Measurements from ENCODE around the gene GTPBP3. TPM values are rescaled to one million over a fixed set of nuclear protein-coding genes. Genes with fewer than 3 reads are reported as not detected.
"Not testable (repeated sequence)": the region's sequence is repeated elsewhere in the genome, so short reads cannot be mapped to it uniquely, and the experiment has no call there.

The GTPBP3 gene
- total and polyA plus RNA-seq, 2 experiments from 2014 or later = 34.9 to 95.6 TPM

DNA sequence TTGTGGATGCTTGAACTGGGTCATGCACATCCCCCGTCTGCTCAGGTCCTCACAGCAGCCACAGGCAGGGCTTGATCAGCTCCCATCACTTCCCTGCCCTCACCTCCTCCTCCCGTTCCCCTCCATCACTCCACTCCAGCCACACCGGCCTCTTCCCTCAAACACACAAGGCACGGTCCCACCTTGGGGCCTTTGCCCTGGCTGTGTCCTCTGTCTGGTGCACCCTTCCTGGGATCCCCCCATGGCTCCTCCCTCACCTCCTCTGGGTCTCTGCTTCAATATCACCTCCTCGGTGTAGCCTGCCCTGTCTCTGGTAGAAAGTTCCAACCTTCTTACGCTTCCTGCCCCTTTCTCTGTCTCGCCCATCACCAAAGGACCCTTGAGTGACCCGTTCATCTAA, 16.0 kb downstream of the GTPBP3 start:
- Histone ChIP-seq H3K4me3 (no peak overlapping the region), H3K27ac (no peak overlapping the region), H3K4me1 (ENCODE audit: low read depth) (no peaks in the 10 kb centered on the region), H3K9me3 (ENCODE audit: low read depth) (no peaks in the 10 kb centered on the region), H3K36me3 (no peaks in the 10 kb centered on the region), H3K27me3 (no peaks in the 10 kb centered on the region)
- DNase-seq (ENCODE audit: low read depth in 1 of 2, low spot score in 1 of 2) = no peak
- TF ChIP-seq, protein P1, sequence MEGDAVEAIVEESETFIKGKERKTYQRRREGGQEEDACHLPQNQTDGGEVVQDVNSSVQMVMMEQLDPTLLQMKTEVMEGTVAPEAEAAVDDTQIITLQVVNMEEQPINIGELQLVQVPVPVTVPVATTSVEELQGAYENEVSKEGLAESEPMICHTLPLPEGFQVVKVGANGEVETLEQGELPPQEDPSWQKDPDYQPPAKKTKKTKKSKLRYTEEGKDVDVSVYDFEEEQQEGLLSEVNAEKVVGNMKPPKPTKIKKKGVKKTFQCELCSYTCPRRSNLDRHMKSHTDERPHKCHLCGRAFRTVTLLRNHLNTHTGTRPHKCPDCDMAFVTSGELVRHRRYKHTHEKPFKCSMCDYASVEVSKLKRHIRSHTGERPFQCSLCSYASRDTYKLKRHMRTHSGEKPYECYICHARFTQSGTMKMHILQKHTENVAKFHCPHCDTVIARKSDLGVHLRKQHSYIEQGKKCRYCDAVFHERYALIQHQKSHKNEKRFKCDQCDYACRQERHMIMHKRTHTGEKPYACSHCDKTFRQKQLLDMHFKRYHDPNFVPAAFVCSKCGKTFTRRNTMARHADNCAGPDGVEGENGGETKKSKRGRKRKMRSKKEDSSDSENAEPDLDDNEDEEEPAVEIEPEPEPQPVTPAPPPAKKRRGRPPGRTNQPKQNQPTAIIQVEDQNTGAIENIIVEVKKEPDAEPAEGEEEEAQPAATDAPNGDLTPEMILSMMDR (IDR thresholded peaks at IDR 0.05; ENCODE audit: low read depth, low read length) = no peak

DNA sequence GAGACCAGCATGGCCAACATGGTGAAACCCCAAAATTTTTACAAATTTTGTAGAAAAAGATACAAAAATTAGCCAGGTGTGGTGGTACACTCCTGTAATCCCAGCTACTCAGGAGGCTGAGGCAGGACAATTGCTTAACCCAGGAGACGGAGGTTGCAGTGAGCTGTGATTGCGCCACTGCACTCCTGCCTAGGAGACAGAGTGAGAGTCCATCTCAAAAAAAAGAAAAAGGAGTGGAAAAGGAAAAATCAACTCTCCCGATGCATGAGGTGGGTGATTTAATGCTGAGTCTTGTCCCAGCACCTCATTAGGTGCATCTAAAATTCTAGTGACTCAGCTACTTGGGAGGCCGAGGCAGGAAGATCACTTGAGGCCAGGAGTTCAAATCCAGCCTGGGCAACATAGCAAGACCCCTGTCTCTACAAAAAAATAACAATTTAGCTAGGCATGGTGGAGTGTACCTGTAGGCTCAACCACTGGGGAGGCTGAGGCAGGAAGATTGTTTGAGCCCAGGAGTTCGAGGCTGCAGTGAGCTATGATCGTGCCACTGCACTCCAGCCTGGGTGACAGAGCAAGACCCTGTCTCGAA, 19.8 kb downstream of the GTPBP3 start:
- Histone ChIP-seq H3K9me3 (ENCODE audit: low read depth) (no peaks in the 10 kb centered on the region), H3K27me3 (no peaks in the 10 kb centered on the region), H3K4me1 (ENCODE audit: low read depth) (no peaks in the 10 kb centered on the region), H3K27ac (no peak overlapping the region), H3K4me3 (no peak overlapping the region), H3K36me3 (no peaks in the 10 kb centered on the region)
- DNase-seq (ENCODE audit: low read depth in 1 of 2, low spot score in 1 of 2) = no peak
- TF ChIP-seq, protein P1 (IDR thresholded peaks at IDR 0.05; ENCODE audit: low read depth, low read length) = no peak

DNA sequence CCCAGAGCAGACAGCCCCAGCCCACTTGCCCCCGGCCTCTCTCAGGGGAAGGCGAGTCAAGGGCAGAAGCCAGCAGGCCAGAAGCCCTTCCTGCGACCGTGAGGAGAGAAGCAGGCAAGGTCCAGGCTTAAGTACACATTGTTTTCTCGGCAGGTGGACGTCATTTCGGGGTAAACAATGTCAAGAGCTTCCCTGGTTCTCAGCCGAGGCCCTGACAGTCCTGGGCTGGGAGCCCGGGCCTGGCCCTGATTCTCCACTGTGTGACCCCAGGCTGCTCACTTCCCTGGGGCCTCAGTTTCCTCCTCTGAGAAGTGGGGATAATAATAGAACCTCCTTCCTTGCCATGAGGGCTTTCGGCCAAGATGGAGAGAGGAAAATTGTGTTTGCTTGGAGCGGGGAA, 20.4 kb downstream of the GTPBP3 start:
- Histone ChIP-seq H3K36me3 (no peaks in the 10 kb centered on the region), H3K4me1 (ENCODE audit: low read depth) (no peaks in the 10 kb centered on the region), H3K4me3 (no peak overlapping the region), H3K27ac (no peak overlapping the region), H3K27me3 (no peaks in the 10 kb centered on the region), H3K9me3 (ENCODE audit: low read depth) (no peaks in the 10 kb centered on the region)
- DNase-seq (ENCODE audit: low read depth in 1 of 2, low spot score in 1 of 2) = no peak
- TF ChIP-seq, protein P1 (IDR thresholded peaks at IDR 0.05; ENCODE audit: low read depth, low read length) = no peak

DNA sequence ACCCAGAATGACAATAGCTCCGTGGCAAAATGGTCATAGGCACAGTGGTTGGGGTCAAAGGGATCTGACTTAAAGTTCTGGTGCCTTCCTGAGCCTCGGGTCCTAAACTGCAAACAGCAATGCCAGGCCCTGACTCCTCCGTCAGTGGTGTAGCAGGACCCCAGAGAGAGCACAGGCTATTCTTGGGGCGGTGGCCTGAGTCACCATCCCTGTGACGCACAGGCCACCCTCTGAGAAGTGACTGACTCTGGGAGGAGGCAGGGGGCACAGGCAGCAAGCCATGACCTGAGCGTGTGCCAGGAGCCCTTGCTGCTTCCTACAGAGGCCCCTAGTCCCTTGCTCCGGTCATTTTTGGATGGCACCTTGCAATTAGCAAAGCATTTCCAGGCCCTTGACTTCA, 21.0 kb downstream of the GTPBP3 start:
- TF ChIP-seq, protein P1 (IDR thresholded peaks at IDR 0.05; ENCODE audit: low read depth, low read length) = no peak
- DNase-seq (ENCODE audit: low read depth in 1 of 2, low spot score in 1 of 2) = no peak
- no peak overlapping the region for H3K4me3 ChIP-seq
- H3K4me1 ChIP-seq (ENCODE audit: low read depth) = no peaks in the 10 kb centered on the region
- H3K27ac ChIP-seq = no peak overlapping the region
- H3K36me3 ChIP-seq = no peaks in the 10 kb centered on the region
- no peaks in the 10 kb centered on the region for H3K27me3 ChIP-seq
- H3K9me3 ChIP-seq (ENCODE audit: low read depth) = no peaks in the 10 kb centered on the region

DNA sequence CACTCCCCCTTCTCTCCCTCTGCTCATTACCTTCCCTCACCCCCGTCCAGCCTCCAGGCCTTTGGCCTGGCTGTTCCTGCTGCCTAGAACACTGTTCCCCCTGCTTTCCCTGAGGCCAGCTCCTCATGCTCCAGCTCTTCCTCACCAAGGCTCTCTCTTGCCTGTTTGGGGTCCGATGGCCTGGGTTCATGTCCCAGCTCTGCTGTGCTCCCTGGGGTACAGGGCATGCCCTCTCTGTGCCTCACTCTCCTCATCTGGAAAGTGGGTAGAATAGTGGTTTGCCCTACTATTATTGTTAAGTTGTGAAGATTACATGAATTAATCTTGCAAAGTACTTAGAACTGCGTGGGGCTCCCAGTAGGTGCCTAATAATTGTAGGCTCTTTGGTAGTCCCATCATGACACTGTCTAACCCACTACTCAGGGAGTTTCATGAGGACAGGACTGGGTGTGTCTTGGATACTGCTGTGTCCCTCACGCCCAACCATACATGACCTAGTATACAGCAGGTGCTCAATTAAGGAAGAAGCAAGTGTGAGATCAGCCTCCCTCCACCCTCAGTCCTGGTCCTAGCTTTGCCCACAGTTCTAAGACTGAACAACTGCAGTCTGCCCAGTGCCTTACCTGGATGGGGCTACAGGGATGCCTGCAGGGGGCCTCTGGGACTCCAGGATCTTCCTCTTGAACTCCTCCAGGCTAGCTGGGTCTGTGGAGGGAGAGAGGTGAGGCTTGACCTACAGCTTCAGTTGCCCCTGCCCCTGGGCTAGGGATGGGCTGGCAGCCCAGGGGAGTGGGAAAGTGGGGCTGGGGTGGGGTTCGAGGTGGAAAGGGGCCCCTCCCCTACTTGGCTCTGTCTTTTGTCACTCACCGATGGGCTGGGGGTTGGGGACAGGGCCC, 22.8 kb downstream of the GTPBP3 start:
- Histone ChIP-seq H3K9me3 (ENCODE audit: low read depth) (no peaks in the 10 kb centered on the region), H3K4me3 (no peak overlapping the region), H3K4me1 (ENCODE audit: low read depth) (no peaks in the 10 kb centered on the region), H3K27ac (no peak overlapping the region), H3K27me3 (no peaks in the 10 kb centered on the region), H3K36me3 (no peaks in the 10 kb centered on the region)
- TF ChIP-seq, protein P1 (IDR thresholded peaks at IDR 0.05; ENCODE audit: low read depth, low read length) = no peak
- DNase-seq (ENCODE audit: low read depth in 1 of 2, low spot score in 1 of 2) = no peak

DNA sequence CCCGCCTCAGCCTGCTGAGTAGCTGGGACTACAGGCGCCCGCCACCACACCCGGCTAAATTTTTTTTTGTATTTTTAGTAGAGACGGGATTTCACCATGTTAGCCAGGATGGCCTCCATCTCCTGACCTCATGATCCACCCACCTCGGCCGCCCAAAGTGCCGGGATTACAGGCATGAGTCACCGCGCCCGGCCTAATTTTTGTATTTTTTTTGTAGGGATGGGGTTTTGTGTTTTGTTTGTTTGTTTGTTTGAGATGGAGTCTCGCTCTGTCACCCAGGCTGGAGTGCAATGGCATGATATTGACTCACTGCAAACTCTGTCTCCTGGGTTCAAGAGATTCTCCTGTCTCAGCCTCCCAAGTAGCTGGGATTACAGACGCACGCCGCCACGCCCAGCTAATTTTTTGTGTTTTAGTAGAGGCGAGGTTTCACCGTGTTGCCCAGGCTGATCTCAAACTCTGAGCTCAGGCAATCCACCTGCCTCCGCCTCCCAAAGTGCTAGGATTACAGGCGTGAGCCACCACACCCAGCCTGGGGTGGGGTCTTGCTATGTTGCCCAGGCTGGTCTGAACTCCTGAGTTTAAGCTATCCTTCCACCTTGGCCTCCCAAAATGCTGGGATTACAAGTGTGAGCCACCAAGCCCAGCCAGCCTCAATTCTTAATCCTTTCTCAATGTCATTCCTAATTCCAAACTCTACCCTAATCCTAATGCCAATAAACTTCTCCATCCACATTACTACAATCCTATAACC, 26.7 kb downstream of the GTPBP3 start:
- not testable (repeated sequence) for H3K4me1 ChIP-seq (ENCODE audit: low read depth); H3K27ac ChIP-seq; H3K36me3 ChIP-seq; H3K27me3 ChIP-seq; DNase-seq (ENCODE audit: low read depth in 1 of 2, low spot score in 1 of 2); H3K4me3 ChIP-seq; H3K9me3 ChIP-seq (ENCODE audit: low read depth)

Data from cardiac muscle cell (in vitro differentiated cells and primary cell).